ENCODE measurements around the gene RAPGEF6.

The RAPGEF6 gene

GRCh38 chr5:131459216-131459615 is 175.8 kb downstream of the RAPGEF6 start:
- Histone ChIP-seq H3K27me3 (ENCODE audit: insufficient read depth, poor library complexity, severe bottlenecking) (no peaks in the 10 kb centered on the region), H3K27ac (replicated peaks) (no peak overlapping the region), H3K4me3 (replicated peaks; ENCODE audit: insufficient read depth, low read length) (no peak overlapping the region)
- DNase-seq (ENCODE audit: low read depth in 1 of 2, low spot score in 1 of 2): no peak
- TF ChIP-seq CTCF (IDR thresholded peaks at IDR 0.05; ENCODE audit: insufficient read depth, low read length) (no peak), GABPA (IDR thresholded peaks at IDR 0.05; ENCODE audit: low read depth) (no peak), SPI1 (IDR thresholded peaks at IDR 0.05; ENCODE audit: borderline replicate concordance, low read depth) (no peak), REST (IDR thresholded peaks at IDR 0.05; ENCODE audit: insufficient replicate concordance, low read depth) (no peak), POLR2AphosphoS5 (IDR thresholded peaks at IDR 0.05; ENCODE audit: low read depth) (no peak)

- no peak overlapping the region for H3K4me3 ChIP-seq (replicated peaks; ENCODE audit: insufficient read depth, low read length)
- no peak for DNase-seq (ENCODE audit: low read depth in 1 of 2, low spot score in 1 of 2)
- H3K27ac ChIP-seq (replicated peaks): no peak overlapping the region
- TF ChIP-seq GABPA (IDR thresholded peaks at IDR 0.05; ENCODE audit: low read depth): no peak
- no peak for TF ChIP-seq CTCF (IDR thresholded peaks at IDR 0.05; ENCODE audit: insufficient read depth, low read length)
- TF ChIP-seq REST (IDR thresholded peaks at IDR 0.05; ENCODE audit: insufficient replicate concordance, low read depth): no peak
- TF ChIP-seq POLR2AphosphoS5 (IDR thresholded peaks at IDR 0.05; ENCODE audit: low read depth): no peak
- no peak for TF ChIP-seq SPI1 (IDR thresholded peaks at IDR 0.05; ENCODE audit: borderline replicate concordance, low read depth)
- no peaks in the 10 kb centered on the region for H3K27me3 ChIP-seq (ENCODE audit: insufficient read depth, poor library complexity, severe bottlenecking)
Measured at GRCh38 chr5:131457193-131457592, 177.8 kb downstream of the RAPGEF6 start.

GRCh38 chr5:131450941-131451340 is 184.1 kb downstream of the RAPGEF6 start:
- no peak overlapping the region for H3K4me3 ChIP-seq (replicated peaks; ENCODE audit: insufficient read depth, low read length)
- H3K27ac ChIP-seq (replicated peaks): no peak overlapping the region
- no peaks in the 10 kb centered on the region for H3K27me3 ChIP-seq (ENCODE audit: insufficient read depth, poor library complexity, severe bottlenecking)
- DNase-seq (ENCODE audit: low read depth in 1 of 2, low spot score in 1 of 2): no peak
- TF ChIP-seq SPI1 (IDR thresholded peaks at IDR 0.05; ENCODE audit: borderline replicate concordance, low read depth) (no peak), GABPA (IDR thresholded peaks at IDR 0.05; ENCODE audit: low read depth) (no peak), POLR2AphosphoS5 (IDR thresholded peaks at IDR 0.05; ENCODE audit: low read depth) (no peak), REST (IDR thresholded peaks at IDR 0.05; ENCODE audit: insufficient replicate concordance, low read depth) (no peak), CTCF (IDR thresholded peaks at IDR 0.05; ENCODE audit: insufficient read depth, low read length) (no peak)
